IPS-NIHi11 (cell line): ENCODE data around the gene LIN37.

Source experiments
- DNase-seq: peaks from one replicate; pipeline ENCODE4 v3.0.0; 2012; ENCODE audit warnings: mixed read lengths, low spot score

Gene LIN37

DNA sequence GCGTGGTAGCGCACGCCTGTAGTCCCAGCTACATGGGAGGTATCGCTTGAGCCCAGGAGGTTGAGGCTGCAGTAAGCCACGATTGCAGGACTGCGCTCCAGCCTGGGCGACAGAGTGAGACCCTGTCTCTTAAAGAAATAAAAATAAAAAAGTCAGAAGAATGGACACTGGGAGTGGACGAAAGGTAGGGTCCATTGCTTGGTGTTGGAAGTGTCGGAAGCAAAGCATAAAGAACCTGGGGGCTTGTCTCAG lies 26.6 kb downstream of the LIN37 start:
- no peak for DNase-seq

DNA sequence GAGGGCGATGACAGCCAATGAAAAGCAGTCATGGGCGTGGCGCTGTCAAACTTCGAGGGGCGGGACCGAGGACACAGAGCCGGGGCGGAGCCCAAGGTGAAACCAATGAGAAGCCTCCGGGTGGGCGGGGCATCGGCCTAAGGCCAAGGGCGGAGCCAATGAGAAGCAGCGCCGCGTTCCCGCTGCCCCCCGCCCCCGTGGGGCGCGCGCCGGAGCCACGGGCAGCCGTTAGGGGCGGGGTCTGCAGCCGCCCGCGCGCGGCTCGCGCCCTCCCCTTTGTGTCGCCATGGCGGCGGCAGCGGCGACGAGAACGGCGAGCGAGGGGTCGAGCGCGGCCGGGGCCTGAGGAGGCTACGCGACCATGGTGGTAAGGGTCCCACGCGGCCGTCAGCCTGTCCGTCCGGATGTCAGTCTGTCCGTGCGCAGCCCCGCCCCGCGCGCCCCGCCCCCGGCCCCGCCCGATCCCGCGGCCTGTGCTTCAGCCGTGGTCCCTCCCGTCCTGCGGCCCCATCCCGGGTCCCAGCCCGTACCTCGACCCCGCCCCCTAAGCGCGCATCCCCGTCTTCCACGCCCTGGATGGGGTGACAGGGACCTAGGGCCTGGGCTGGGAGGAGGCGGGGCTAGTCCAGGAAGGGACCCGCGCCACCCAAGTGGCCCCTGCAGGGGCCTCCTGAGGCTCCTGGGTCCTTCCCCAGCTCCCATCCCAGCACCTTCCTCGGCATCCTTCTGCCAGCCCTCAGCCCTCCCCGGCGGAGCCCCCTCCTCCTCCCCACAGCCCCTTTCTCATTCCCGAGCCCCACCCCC lies 27.1 kb downstream of the LIN37 start, which contains the start of gene ARHGAP33:
Gene ARHGAP33, plus strand, starts transcription at position 267 of the 804 bp plus-strand sequence. Its CDS starts 95 bp downstream, at position 362.
- DNase-seq: peak; percentile 97

DNA sequence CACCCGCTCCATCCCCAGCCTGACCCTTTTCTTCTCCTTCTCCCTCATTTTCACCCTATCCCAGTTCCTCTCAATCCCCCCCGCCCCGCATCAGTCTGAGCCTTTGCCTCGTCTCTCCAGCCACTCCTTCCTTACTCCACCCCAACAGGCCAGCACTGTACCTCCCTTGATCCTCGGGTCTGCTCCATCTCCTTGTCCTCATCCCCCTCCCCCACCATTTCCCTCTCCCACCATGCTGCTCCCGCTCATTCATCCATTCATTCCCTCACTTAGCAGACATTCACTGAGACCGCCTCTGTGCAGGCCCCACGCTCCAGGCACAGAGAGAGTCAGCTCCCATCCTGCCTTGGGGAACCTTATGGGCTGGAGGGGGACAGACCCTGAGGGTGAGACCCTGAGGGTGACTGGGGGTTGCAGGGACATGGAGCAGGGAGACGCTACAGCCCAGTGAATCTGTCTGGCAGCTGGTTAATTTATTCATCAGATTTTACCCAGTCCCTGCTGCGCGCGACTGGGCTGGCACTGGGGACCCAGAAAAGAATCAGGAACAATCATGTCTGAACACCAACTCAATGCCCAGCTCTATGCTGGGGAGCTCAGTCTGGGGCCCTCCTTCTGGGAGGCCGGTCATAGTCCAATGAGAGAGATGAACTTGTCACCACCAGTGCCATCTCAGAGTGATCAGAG lies 27.9 kb downstream of the LIN37 start:
- DNase-seq: no peak

DNA sequence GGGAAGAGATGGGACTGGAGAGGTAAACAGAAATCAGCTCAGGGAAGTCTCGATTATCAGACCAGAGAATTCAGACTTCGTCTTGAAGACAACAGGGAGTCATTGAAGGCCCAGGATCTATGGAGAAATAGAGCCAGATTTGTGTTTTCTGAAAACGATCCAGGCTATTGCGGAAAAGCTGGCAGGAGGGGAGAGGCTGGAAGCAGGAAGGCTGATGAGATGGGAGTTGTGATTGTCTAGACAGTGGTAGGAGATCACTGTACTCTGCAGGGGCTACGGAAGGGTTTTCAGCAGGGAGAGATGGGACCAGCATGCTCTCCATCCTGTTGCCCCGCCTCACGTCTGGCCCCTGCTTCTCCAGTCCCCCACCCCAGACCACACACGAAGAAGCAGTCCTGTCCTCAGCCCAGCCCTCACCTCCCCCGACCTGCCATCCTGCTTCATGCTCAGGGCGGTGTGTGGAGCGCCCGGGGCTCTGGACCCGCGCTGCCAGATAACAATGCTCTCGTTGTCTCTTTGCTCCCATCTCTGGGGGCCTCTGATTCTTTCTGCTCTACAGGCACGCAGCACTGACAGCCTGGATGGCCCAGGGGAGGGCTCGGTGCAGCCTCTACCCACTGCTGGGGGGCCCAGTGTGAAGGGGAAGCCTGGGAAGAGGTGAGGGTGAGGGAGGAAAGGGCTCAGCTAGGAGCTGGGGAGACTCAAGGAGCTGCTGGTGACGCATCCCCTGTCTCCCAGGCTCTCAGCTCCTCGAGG lies 28.9 kb downstream of the LIN37 start:
- no peak for DNase-seq

DNA sequence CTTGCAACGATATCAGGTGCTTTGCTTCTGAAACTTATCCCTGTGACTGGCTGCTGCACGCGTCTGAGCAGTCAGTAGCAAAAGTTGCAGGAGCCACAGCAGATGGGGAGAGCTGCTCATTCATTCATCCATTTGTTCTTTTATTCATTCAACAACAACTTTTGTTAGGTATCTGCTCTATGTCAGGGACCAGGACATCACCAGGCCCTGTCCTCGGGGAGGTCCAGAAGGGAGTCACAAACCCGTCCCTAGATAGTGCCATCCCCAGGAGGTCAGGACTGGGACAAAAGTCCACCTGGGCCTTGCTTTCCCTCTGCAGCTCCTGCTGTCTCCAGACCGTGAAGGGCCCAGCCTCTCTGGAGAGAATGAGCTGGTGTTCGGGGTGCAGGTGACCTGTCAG lies 29.6 kb downstream of the LIN37 start:
- DNase-seq: no peak

DNA sequence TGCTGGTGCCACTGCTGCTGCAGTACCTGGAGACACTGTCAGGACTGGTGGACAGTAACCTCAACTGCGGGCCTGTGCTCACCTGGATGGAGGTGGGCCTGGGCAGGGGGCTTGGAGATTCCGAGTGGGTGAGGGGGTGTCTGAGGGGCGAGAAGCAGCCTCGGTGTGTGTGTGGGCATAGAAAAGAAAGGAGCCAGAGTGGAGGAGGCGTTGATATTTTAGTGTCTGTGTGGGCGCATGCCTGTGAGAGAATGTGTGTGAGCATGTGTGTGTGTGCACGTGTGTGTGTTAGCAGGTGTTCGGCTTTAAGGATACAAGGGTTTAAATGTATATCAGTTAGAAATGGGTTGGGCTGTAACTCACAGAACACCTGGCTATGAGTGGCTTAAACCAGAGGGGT lies 30.7 kb downstream of the LIN37 start:
- no peak for DNase-seq

DNA sequence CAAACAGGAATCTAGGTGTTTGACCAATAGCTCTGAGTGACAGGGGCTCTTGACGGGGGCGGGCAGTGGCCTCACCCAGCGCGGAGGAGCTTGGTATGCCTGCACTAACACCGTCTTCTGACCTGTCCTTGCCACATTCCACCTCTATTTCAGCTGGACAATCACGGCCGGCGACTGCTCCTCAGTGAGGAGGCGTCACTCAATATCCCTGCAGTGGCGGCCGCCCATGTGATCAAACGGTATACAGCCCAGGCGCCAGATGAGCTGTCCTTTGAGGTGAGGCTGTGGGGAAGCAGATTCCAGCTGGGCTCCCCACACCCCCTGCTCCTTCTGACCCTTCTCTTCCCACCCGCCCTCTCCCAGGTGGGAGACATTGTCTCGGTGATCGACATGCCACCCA lies 31.7 kb downstream of the LIN37 start:
- DNase-seq: no peak

DNA sequence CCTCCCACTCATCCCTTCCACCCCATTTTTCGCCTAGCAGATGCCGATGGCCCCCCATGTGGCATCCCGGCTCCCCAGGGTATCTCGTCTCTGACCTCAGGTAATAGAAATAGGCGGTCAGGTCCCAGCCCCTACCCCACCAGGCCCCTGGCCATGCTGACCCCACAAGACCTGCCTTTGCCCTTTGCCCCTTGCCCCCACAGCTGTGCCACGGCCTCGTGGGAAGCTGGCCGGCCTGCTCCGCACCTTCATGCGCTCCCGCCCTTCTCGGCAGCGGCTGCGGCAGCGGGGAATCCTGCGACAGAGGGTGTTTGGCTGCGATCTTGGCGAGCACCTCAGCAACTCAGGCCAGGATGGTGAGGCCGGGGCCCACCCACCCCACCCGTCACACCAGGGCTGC lies 32.3 kb downstream of the LIN37 start:
- no peak for DNase-seq

DNA sequence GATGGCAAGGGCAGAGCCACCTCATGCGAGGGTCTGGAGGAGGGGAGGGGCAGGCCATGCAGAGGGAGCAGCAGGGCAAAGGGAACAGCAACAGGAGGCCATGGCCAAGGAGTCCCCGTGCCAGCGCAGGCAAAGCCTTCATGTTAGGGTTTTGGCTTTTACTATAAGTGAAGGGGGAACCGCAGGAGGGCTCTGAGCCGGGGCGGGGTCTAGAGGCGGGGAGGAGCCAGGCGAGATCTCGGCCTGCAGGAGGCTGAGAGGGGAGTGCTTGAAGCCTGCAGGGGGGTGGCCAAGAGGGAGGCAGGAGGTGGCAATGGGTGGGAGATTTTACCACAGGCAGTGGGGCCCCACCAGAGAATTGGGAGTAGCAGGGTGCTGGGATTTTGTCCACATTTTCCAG lies 33.3 kb downstream of the LIN37 start:
- no peak for DNase-seq

DNA sequence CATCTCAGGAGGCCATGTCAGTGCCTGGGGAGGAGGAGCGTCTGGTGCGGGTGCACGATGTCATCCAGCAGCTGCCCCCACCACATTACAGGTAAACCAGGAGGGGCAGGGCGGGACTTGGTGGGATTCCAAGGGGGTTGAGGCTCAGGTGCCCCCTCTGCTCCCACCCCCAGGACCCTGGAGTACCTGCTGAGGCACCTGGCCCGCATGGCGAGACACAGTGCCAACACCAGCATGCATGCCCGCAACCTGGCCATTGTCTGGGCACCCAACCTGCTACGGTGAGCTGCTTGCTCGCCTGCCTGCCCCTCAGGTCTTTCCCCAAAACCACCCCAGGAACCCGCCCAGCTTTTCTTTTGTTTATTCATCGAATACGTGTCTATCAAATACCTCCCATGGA lies 34.2 kb downstream of the LIN37 start:
- DNase-seq: no peak

DNA sequence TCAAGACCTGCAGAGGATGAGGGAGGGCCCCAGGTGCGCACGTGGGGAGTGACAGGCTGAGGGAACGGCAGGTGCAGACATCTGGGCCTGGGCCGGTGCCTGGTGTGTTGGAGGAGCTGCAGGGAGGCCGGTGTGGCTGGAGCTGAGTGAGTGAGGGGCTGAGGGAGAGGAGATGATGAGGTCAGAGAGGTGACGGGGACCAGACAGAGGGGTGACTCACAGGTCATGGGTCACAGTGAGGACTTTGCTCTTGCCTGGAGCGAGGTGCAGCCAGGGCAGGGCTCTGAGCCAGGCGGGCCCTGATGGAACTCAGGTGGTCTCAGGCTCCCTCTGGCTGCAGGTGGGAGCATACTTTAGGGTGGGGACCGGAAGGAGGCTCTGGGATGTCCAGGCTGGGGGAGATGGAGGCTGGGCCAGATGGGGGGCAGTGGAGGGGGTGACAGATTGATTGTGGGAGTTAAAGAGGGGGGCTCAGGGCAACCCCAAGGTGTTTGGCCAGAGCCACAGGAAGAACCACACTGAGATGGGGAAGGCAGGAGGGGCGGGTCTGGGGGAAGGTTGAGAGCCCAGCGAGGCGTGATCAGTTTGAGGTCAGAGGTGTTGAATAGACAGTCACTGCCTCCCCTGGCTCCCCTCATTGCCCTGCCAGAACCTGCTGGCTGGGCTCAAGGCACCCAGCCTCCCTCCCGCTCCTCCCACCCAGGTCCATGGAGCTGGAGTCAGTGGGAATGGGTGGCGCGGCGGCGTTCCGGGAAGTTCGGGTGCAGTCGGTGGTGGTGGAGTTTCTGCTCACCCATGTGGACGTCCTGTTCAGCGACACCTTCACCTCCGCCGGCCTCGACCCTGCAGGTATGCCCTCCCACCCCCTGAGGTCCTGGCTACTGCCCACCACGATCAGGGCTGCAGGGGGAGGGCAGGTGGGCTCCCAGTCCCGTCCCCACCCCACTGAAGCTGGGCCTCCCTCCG lies 35.4 kb downstream of the LIN37 start:
- no peak for DNase-seq

DNA sequence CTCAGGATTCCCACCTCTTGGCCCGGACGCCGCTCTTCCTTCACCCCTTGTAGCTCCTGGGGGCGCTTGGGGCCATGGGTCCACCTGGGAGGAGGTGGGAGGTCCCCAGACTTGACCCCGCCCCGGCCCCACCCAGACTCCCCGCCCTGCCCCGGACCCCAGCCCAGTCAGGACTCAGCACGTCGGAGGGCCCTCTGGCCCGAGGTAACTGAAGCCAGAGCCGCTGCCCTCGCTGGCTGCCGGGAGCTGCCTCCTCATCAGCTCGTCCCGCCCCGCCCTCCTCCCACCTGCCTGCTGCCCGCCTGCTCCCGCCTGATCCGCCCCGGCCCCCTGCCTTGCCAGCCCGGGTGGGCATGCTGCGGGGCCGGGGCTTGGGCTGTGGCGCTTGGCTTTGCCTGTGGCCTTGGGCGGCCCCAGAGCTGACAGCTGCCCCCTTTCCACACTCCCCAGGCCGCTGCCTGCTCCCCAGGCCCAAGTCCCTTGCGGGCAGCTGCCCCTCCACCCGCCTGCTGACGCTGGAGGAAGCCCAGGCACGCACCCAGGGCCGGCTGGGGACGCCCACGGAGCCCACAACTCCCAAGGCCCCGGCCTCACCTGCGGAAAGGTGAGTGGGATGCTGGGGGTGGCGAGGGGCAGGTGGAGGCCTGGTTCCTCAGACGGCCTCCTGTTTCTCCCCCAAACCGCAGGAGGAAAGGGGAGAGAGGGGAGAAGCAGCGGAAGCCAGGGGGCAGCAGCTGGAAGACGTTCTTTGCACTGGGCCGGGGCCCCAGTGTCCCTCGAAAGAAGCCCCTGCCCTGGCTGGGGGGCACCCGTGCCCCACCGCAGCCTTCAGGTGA lies 36.3 kb downstream of the LIN37 start:
- peak; percentile 93 for DNase-seq

DNA sequence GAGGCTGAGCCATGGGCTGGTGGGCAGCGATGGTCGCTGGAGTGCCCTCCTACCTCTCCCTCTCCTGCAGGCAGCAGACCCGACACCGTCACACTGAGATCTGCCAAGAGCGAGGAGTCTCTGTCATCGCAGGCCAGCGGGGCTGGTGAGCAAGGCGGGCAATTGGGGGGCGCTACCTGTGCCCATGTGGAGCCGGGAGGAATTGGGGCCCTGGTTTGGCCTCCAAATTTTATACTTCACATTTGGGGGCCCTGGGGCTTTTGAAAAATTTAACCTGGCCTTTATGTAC lies 36.9 kb downstream of the LIN37 start:
- no peak for DNase-seq

DNA sequence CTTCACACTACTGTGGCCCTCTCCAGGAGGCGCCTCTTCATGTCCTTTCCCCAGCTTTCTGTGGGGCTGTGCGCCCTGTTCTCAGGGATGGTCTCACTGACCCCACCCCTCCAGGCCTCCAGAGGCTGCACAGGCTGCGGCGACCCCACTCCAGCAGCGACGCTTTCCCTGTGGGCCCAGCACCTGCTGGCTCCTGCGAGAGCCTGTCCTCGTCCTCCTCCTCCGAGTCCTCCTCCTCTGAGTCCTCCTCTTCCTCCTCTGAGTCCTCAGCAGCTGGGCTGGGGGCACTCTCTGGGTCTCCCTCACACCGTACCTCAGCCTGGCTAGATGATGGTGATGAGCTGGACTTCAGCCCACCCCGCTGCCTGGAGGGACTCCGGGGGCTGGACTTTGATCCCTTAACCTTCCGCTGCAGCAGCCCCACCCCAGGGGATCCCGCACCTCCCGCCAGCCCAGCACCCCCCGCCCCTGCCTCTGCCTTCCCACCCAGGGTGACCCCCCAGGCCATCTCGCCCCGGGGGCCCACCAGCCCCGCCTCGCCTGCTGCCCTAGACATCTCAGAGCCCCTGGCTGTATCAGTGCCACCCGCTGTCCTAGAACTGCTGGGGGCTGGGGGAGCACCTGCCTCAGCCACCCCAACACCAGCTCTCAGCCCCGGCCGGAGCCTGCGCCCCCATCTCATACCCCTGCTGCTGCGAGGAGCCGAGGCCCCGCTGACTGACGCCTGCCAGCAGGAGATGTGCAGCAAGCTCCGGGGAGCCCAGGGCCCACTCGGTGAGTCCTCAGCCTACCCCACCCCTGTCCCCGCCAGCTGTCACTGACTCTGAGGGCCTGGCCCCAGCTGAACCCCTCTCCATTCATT lies 38.2 kb downstream of the LIN37 start:
- DNase-seq: no peak

DNA sequence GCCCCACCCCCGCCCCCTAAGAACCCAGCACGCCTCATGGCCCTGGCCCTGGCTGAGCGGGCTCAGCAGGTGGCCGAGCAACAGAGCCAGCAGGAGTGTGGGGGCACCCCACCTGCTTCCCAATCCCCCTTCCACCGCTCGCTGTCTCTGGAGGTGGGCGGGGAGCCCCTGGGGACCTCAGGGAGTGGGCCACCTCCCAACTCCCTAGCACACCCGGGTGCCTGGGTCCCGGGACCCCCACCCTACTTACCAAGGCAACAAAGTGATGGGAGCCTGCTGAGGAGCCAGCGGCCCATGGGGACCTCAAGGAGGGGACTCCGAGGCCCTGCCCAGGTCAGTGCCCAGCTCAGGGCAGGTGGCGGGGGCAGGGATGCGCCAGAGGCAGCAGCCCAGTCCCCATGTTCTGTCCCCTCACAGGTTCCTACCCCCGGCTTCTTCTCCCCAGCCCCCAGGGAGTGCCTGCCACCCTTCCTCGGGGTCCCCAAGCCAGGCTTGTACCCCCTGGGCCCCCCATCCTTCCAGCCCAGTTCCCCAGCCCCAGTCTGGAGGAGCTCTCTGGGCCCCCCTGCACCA lies 38.9 kb downstream of the LIN37 start:
- no peak for DNase-seq

DNA sequence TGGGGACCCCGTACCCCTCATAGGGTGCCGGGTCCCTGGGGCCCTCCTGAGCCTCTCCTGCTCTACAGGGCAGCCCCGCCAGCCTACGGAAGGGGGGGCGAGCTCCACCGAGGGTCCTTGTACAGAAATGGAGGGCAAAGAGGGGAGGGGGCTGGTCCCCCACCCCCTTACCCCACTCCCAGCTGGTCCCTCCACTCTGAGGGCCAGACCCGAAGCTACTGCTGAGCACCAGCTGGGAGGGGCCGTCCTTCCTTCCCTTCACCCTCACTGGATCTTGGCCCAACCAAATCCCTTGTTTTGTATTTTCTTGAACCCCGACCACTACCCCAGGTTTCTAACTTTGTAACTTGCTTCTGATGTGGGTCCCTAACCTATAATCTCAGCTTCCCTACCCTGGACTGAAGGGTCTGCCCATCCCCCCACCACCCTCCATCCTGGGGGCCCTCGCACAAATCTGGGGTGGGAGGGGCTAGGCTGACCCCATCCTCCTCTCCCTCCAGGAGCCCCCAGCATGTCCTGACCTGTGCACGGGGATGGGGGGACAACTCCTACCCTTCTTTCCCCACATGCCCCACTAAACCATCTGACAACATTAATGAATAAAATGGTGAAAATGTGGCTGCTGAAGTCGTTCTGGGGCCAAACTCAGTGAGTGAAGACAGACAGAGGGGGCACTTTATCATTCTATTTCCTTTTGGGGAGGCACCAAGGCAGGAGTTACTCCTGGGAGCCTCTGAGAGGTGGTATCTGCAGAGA lies 40.0 kb downstream of the LIN37 start:
- no peak for DNase-seq

DNA sequence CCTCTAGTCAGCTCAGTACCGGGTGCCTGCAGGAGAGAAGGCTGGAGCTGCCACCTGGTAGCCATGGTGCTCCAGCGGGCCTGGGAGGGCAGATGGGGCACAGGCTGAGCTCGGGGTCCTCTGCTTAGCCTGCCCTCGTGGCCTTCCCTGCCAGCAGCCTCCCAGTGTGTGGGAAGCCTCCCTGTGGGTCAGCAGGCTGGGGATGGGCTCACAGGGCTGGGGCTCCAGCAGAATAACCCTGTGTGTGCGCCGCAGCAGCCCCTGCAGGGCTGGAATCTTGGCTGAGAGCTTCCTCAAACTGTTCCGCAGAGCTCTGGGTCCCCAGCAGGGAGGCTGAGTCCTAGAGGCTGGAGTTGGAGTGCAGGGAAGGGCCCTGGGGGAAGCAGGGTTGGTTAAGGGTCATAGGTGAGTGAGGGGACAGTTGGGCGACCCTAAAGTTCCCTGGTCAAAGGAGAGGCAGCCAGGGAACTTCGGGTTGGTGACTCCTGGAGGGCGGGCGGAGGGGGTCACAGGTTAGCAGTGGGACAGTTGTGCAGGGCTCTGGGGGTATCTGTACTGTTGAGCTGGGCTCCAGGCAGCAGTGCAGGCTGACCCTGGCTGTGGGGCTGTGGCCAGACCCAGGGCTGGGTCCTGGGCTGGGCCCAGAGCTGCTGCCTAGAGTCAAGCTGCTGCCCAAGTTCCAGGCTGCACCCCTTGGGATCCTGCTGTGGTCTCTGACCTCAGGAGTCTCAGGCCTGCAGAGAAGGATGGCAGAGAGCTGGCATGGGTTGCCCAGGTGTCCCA lies 41.0 kb downstream of the LIN37 start:
- DNase-seq: no peak
